Skeletal muscle satellite cell (primary cell): ENCODE measurements around the gene COL4A1.

Experiments
- H3K27me3 ChIP-seq: 2 replicates; pipeline ENCODE4 v1.7.0; 2013; ENCODE audit warnings: low read length; ENCODE audit not compliant: control insufficient read depth, insufficient read depth
- H3K36me3 ChIP-seq: 2 replicates; pipeline ENCODE4 v1.7.0; 2013; ENCODE audit warnings: mild to moderate bottlenecking, control low read depth, low read length; ENCODE audit not compliant: insufficient read depth
- H3K4me1 ChIP-seq: 2 replicates; pipeline ENCODE4 v1.7.0; 2013; ENCODE audit warnings: low read length; ENCODE audit not compliant: control insufficient read depth, insufficient read depth
- H3K4me2 ChIP-seq: 2 replicates; pipeline ENCODE4 v1.7.0; 2013; ENCODE audit warnings: mild to moderate bottlenecking, low read length
- H3K4me3 ChIP-seq: 2 replicates; pipeline ENCODE4 v1.7.0; 2013; ENCODE audit warnings: low read length
- H3K9ac ChIP-seq: 2 replicates; pipeline ENCODE4 v1.7.0; 2013; ENCODE audit warnings: mild to moderate bottlenecking, low read depth, low read length, moderate library complexity
- H3K9me3 ChIP-seq: replicated peaks from 2 replicates; pipeline ENCODE4 v1.7.0; 2013; ENCODE audit warnings: mild to moderate bottlenecking, control low read depth, low read length

COL4A1 gene

DNA sequence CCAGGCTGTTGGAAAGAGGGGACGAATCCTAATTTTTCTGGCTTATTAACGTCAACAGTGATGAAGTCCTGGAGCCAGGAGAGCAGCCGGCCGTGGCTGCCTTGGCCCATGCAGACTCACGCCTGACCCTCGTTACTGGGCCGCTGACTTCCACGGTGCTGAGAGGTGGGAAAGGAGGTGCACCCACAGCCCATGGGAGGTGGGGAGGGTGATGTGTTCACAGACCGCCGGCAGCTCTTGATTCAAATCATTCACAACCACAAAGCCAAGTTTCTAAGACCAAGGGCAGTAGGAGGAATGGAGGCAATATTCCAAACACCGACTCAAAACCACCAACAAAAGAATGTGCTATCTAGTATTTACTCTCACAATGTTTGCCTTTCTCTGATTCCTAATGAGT is 24.4 kb upstream of the COL4A1 start:
- H3K4me1 ChIP-seq, result peaks cover 70% of the 10 kb centered on the region
- no peaks in the 10 kb centered on the region for H3K9me3 ChIP-seq
- H3K36me3 ChIP-seq, result peaks cover 9% of the 10 kb centered on the region
- peak overlapping the region; percentile 85 for H3K4me2 ChIP-seq
- H3K4me3 ChIP-seq, result peak overlapping the region; percentile 64
- H3K9ac ChIP-seq, result peak overlapping the region; percentile 91
- no peaks in the 10 kb centered on the region for H3K27me3 ChIP-seq

DNA sequence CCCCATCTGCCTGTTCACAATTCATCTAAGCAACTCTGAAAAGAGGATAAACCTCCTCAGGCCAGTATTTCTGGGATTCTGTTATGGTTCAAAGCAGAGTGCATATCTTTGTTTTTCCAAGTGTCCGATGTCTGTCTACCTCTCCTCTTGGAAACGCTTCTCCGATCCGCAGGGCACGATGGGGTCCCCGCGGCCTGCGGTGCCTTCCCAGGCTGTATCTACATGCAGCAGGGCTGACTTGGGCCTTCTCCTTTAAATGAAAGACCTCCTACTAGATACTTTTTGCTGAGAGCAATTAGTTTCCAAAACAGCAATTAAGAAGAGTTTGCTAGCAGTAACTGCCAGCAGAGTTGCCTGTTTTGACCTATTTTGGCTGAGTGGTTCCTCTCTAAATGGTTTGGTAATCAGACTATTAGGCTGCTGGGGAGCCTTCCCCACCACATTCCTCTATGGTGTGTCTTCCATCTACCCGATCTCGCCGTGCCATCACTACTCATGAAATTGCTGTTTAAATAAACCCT is 23.6 kb upstream of the COL4A1 start:
- peaks cover 6% of the 10 kb centered on the region for H3K36me3 ChIP-seq
- peak overlapping the region; percentile 85 for H3K4me2 ChIP-seq
- peak overlapping the region; percentile 64 for H3K4me3 ChIP-seq
- peaks cover 74% of the 10 kb centered on the region for H3K4me1 ChIP-seq
- H3K9me3 ChIP-seq, result no peaks in the 10 kb centered on the region
- no peaks in the 10 kb centered on the region for H3K27me3 ChIP-seq
- peak overlapping the region; percentile 91 for H3K9ac ChIP-seq

DNA sequence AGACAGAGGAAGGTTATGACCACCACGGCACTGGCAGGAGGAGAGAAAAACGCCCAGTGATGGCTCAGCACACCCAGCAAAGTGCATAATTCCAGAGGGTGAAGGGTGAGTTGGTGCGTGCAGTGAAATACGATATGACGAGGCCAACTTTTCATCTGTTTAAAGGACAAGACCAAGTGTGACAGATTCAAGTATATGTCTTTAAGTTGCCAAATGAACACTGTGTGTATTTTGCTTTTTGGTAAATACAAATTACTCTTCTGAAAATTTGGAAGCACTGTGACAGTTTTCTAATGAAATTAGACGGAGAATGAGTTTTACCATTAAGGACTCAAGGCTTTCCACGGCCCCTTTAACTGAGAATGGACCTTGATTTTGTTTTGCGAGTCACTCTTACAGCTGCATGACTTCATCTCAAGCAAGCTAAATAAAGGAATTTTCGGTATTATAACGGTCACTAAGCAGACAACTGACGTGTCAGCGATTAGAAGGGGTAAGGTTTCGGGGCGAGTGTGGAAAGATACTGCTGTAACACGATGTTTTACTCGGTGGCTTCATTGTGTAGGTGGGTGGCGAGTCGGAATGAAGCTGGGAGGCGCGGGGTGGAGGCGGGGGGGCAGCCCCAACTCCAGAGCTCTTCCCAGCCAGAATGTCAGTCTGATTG is 23.0 kb upstream of the COL4A1 start:
- H3K9ac ChIP-seq, result peak overlapping the region; percentile 91
- H3K4me1 ChIP-seq, result peaks cover 74% of the 10 kb centered on the region

DNA sequence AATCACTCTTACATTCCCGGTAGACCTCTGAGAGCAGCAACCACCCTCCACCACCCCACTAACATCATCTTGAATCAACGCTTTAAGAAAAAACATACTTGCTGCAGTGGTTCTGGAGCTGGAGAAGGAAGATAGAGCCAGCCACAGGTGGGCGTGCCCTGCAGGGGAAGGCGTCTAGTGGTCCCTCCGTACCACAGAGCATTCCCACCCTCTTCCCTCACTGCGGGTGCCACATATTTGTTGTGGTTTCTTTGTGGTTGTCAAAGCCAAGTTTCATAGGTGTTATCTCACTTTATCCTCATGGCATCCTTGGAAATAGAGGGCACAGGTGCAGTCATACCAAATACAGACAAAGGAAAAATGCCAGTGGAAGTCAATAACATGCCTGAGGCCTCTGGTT is 22.3 kb upstream of the COL4A1 start:
- Histone ChIP-seq H3K27me3 (no peaks in the 10 kb centered on the region), H3K4me1 (peaks cover 75% of the 10 kb centered on the region), H3K4me2 (peak overlapping the region; percentile 85), H3K9me3 (no peaks in the 10 kb centered on the region), H3K36me3 (peaks cover 6% of the 10 kb centered on the region), H3K9ac (peak overlapping the region; percentile 91), H3K4me3 (peak overlapping the region; percentile 64)

More for the DNA sequence above, 23.0 kb upstream of the COL4A1 start:
- no peaks in the 10 kb centered on the region for H3K27me3 ChIP-seq
- H3K36me3 ChIP-seq, result peaks cover 6% of the 10 kb centered on the region
- H3K4me3 ChIP-seq, result peak overlapping the region; percentile 64
- peak overlapping the region; percentile 85 for H3K4me2 ChIP-seq
- no peaks in the 10 kb centered on the region for H3K9me3 ChIP-seq

DNA sequence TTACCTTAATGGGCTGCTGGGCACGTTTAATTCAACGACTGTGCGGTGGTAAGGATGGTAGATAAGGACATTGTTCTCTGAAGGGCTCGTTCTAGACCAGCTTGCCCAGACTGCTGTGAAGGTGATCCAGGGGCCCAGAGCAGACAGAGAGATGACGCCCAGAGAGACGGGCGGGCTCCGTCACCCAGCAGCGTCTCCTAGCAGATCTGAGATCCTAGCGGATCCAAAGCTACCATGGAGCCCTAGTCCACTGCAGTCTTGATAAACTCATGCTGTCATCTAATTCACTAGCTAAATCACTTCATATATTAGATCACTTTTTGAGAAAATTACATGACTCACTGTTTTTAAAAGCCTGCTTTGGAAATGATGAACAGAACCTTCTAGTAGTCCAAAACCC is 21.6 kb upstream of the COL4A1 start:
- H3K36me3 ChIP-seq, result peaks cover 6% of the 10 kb centered on the region
- no peaks in the 10 kb centered on the region for H3K9me3 ChIP-seq
- H3K4me3 ChIP-seq, result no peak overlapping the region
- H3K9ac ChIP-seq, result no peak overlapping the region
- peaks cover 82% of the 10 kb centered on the region for H3K4me1 ChIP-seq
- H3K27me3 ChIP-seq, result no peaks in the 10 kb centered on the region
- peak overlapping the region; percentile 85 for H3K4me2 ChIP-seq

DNA sequence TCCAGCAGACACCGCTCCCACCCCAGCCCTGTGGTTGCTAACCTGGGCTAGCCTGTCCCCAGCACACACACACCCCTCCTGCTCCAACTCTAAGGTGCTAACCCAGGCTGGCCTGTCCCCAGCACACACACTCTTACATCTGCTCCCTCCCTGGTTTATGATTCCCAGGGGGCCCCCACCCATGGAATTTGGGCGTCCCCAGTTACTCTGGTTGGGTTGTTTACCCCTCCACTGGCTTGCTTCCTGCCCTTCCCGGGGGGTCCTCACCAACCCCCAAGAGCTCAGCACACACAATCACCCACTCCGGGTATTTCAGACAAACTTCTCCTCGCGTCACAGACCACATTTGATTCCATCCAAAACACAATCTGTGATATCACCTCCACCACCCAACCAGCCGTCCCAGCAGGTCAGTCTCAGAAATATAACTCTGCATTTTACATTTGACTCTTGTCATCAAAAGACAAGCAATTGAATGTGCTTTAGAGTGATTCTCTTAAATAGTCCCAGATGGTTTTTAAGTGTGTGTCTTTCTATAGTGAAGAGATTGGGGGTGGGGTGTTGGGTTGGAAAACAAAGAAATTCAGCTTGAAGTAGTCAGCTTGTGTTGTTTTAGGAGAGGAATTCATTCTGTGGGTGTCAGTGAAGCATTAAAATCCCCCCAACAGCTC is 20.2 kb upstream of the COL4A1 start:
- Histone ChIP-seq H3K4me1 (peaks cover 84% of the 10 kb centered on the region), H3K9me3 (no peaks in the 10 kb centered on the region), H3K27me3 (no peaks in the 10 kb centered on the region), H3K4me3 (no peak overlapping the region), H3K4me2 (no peak overlapping the region), H3K36me3 (peaks cover 3% of the 10 kb centered on the region), H3K9ac (no peak overlapping the region)

DNA sequence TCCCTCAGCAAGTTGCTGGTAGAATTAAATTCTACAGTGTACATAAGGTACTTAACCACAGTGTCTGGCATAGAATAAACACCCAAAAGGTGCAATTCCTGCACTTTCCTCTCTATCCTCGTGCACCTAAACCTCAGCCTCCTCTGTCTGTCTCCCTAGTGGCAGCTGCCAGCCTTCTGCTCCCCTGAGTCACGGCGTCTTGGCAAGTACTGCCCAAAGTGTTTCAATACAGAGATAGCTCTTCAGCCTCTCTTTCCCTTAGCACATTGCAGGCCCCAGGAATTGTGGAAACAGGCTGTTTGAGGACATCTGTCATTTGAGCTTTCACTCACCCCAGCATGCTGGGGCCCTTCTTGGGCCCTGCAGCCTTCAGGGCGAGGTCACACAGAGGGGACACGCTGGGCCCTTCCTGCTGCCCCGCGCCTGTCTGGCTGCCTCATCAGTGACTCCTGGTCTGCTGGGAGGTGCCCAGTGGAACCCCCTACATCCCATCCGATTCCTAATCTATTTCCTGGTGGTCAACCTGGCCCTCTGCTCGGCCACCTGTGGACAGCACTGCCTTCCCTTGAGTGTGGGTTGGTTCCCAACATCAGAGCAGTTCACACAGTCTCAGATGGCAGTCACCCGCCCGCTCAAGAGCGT is 19.4 kb upstream of the COL4A1 start:
- Histone ChIP-seq H3K27me3 (no peaks in the 10 kb centered on the region), H3K4me3 (no peak overlapping the region), H3K9me3 (no peaks in the 10 kb centered on the region), H3K4me1 (peaks cover 79% of the 10 kb centered on the region), H3K9ac (no peak overlapping the region), H3K4me2 (no peak overlapping the region), H3K36me3 (no peaks in the 10 kb centered on the region)

DNA sequence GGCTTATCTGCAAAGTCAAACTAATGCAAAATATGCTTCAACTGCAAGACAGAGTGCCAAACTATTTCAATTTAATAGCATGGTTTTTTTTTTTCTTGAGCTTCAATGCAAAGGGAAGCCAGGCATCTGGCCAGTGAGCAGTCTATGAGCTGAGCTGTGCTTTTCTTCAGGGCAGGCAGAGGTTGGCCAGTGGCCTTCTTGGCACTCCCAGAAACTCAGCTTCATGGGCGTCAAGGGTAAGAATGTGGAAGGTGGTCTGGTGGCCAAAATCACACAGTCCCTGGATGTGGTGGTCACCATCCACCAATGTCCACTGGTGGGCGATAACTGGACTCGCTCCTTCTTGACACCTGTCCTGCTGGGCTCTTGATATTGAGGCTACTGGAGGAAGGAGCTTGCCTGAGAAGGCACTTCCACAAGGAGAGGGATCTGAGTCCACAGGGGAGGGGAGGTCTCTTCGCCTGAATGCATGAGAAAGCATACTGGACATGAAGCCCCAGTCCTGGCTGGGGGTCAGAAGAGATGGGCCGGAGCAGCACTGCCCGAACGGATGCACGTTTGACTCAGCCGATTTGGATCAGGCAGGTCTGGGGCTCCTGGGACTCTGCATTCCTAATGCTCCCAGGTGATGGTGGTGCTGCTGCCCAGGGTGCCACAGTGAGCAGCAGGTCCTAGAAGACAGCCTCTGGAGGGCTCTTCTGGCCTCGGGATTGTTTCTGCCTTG is 17.2 kb upstream of the COL4A1 start:
- Histone ChIP-seq H3K9ac (peak overlapping the region; percentile 4), H3K27me3 (no peaks in the 10 kb centered on the region), H3K36me3 (no peaks in the 10 kb centered on the region), H3K9me3 (no peaks in the 10 kb centered on the region), H3K4me2 (peak overlapping the region; percentile 11), H3K4me3 (no peak overlapping the region), H3K4me1 (peaks cover 76% of the 10 kb centered on the region)

DNA sequence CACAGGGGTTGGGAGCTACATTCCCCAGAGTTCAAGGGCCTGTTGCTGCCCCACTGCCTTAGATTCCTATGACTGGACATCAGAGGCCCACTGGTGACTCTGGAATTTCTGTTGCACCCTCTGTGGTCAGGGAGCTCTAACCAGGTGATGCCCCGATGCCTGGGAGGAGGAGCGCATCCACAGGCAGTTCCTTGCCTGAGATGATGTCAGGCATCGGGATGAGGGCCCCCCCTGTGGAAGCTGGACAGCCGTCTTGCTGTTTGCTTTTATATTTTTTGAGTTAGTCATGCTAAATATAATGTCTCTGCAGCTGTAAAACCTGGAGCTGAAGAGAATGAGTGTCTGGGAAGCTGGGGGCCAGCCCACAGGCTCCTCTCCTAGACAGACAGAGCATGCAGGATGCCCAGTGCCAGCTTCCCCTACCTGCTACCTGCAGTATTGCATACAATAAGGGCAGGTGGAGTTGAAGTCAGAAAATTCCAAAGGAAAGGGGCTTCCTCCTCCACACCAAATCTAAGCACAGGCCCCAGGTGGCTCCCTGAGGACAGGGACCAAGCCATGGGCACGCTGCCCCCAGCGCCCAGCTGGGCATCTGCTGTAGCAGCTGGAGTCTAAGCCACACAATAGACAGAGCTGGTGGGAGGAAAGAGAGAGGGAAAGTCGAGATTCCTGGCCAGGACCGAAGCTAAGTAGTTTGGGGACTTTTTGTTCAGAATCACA is 16.4 kb upstream of the COL4A1 start:
- Histone ChIP-seq H3K4me3 (peak overlapping the region; percentile 7), H3K4me1 (peaks cover 71% of the 10 kb centered on the region), H3K4me2 (peak overlapping the region; percentile 11), H3K9me3 (no peaks in the 10 kb centered on the region), H3K9ac (peak overlapping the region; percentile 4), H3K36me3 (peaks cover 1% of the 10 kb centered on the region), H3K27me3 (no peaks in the 10 kb centered on the region)

DNA sequence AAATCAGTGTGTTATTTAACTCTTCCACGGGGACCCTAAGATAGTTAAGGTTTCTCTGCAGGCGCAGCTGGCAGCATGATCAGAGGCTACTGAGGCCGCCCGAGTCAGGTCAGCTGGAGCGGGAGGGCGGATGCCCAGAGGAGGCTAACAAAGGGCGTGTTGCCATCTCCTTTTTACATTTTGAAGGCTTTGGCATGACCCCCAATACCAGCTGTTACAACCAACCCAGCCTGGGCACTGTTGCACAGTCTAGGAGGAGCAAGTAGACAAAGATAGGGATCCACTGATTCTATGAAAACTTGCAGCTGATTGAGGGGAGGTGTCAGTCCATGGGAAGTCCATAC is 15.8 kb upstream of the COL4A1 start:
- Histone ChIP-seq H3K9me3 (no peaks in the 10 kb centered on the region), H3K27me3 (no peaks in the 10 kb centered on the region), H3K4me3 (no peak overlapping the region), H3K4me2 (no peak overlapping the region), H3K9ac (peak overlapping the region; percentile 17), H3K36me3 (peaks cover 7% of the 10 kb centered on the region), H3K4me1 (peaks cover 66% of the 10 kb centered on the region)
